HepG2 (cell line): ENCODE measurements around the gene TULP3. TPM values are rescaled to one million over a fixed set of nuclear protein-coding genes. Genes with fewer than 3 reads are reported as not detected.

Experiments
- ATAC-seq: fragments of 200-7000 bp; cut with Tn5 transposase; 3 replicates; pipeline ENCODE4 v1.9.1; 2020; ENCODE audit warnings: mild to moderate bottlenecking, moderate library complexity
- BruUV-seq: library from RNA; stranded (reverse); fragments of 400-500 nt; replicated peaks from 2 replicates; lab custom pipeline; 2021; lab: Mats Ljungman, UMichigan
- CTCF ChIA-PET: fragments of 300-600 bp; formaldehyde crosslinking; extraction: SDS; loops from one replicate; lab custom pipeline; 2021; ENCODE audit warnings: low total read pairs, inconsistent platforms, low intra/inter-chr PET ratio; lab: Yijun Ruan, JAX
- POLR2A ChIA-PET: fragments of 350-600 bp; sonication (Branson Sonifier 250); formaldehyde crosslinking; loops from one replicate; lab custom pipeline; 2020; ENCODE audit warnings: antibody characterized with exemption, inconsistent platforms; lab: Yijun Ruan, JAX
- DNase-seq: peaks from one replicate; pipeline ENCODE4 v3.0.0-alpha.2; 2015; ENCODE audit warnings: low spot score
- FAIRE-seq: peaks from 3 replicates; lab custom pipeline; 2011; peaks lifted over from hg19 to GRCh38; lab: Jason Lieb, UNC
- H2AFZ ChIP-seq: one replicate; pipeline ENCODE4 v1.6.1; 2011; ENCODE audit warnings: low read length, inconsistent platforms
- H3K27ac ChIP-seq: fragments of 300-600 bp; 3 replicates; pipeline ENCODE4 v1.8.0; 2011; ENCODE audit warnings: mixed run types, mild to moderate bottlenecking, mixed read lengths, low read length, inconsistent platforms; ENCODE audit not compliant: insufficient read depth; ENCODE audit errors: extremely low read length
- H3K27me3 ChIP-seq, 2 experiments: fragments of 200-600 bp in 1 of 2; 2 replicates in 1 of 2; 3 replicates in 1 of 2; pipeline versions ENCODE4 v1.6.0 to v1.8.0; 2011; ENCODE audit warnings: low read length in 2 of 2, mild to moderate bottlenecking in 2 of 2, moderate library complexity in 2 of 2, inconsistent platforms in 1 of 2; ENCODE audit not compliant: insufficient read depth in 2 of 2, control insufficient read depth in 1 of 2
- H3K36me3 ChIP-seq, 2 experiments: fragments of 200-600 bp in 1 of 2; replicated peaks in 1 of 2; 2 replicates in 1 of 2; 3 replicates in 1 of 2; pipeline versions ENCODE4 v1.5.1 to v1.8.0; 2011; ENCODE audit warnings: low read length in 2 of 2, inconsistent platforms in 1 of 2; ENCODE audit not compliant: insufficient read depth in 2 of 2, control insufficient read depth in 1 of 2
- H3K4me1 ChIP-seq: 2 replicates; pipeline ENCODE4 v1.5.1; 2012; ENCODE audit warnings: low read length, inconsistent platforms; ENCODE audit not compliant: insufficient read depth
- H3K4me2 ChIP-seq: 2 replicates; pipeline ENCODE4 v1.6.0; 2011; ENCODE audit warnings: low read depth, low read length, inconsistent platforms
- H3K4me3 ChIP-seq, 3 experiments: fragments of 200-600 bp in 1 of 3; sonication (generic), shearing (Covaris generic) in 1 of 3; replicated peaks in 1 of 3; 2 replicates each; pipeline ENCODE4 v1.5.1; 2011 to 2016; ENCODE audit warnings: low read length in 3 of 3, inconsistent platforms in 2 of 3, low read depth in 2 of 3, mild to moderate bottlenecking in 2 of 3, control low read depth in 1 of 3, mixed read lengths in 1 of 3; ENCODE audit not compliant: insufficient read depth in 1 of 3
- H3K79me2 ChIP-seq: one replicate; pipeline ENCODE4 v1.6.1; 2011; ENCODE audit warnings: low read length, inconsistent platforms; ENCODE audit not compliant: insufficient read depth
- H3K9ac ChIP-seq: 2 replicates; pipeline ENCODE4 v1.6.0; 2011; ENCODE audit warnings: mild to moderate bottlenecking, low read depth, low read length, inconsistent platforms; ENCODE audit not compliant: insufficient read depth
- H3K9me3 ChIP-seq: 2 replicates; pipeline ENCODE4 v1.5.1; 2012; ENCODE audit warnings: mild to moderate bottlenecking, low read length
- H4K20me1 ChIP-seq: 2 replicates; pipeline ENCODE4 v1.6.0; 2011; ENCODE audit warnings: inconsistent platforms, mild to moderate bottlenecking, low read length, moderate library complexity; ENCODE audit not compliant: insufficient read depth
- GPN1 ChIP-seq: sonication (generic); formaldehyde crosslinking; IDR thresholded peaks from 2 replicates; pipeline ENCODE4 v1.5.1; 2020; ENCODE audit warnings: missing genetic modification reagents, borderline replicate concordance
- GTF2F1 ChIP-seq: fragments of 150-350 bp; IDR thresholded peaks from 2 replicates; pipeline ENCODE4 v1.6.1; 2014; ENCODE audit warnings: low read length
- ISX ChIP-seq: sonication (generic); formaldehyde crosslinking; conservative IDR thresholded peaks from 2 replicates; pipeline ENCODE4 v1.5.0; 2020; ENCODE audit warnings: missing genetic modification reagents
- KAT8 ChIP-seq: IDR thresholded peaks from 2 replicates; pipeline ENCODE4 v1.6.1; 2016; ENCODE audit warnings: missing genetic modification reagents, missing compliant biosample characterization
- NFYC ChIP-seq: IDR thresholded peaks from 2 replicates; pipeline ENCODE4 v1.6.1; 2016; ENCODE audit warnings: missing genetic modification reagents, missing compliant biosample characterization
- RAD21 ChIP-seq: fragments of 450-650 bp; formaldehyde crosslinking; IDR thresholded peaks from 2 replicates; pipeline ENCODE4 v1.5.0; 2020; ENCODE audit warnings: mild to moderate bottlenecking
- RARG ChIP-seq: sonication (generic); formaldehyde crosslinking; IDR thresholded peaks from 2 replicates; pipeline ENCODE4 v1.4.0; 2020; ENCODE audit warnings: low read depth, mild to moderate bottlenecking, missing genetic modification reagents
- RNF219 ChIP-seq: sonication (generic); formaldehyde crosslinking; IDR thresholded peaks from 2 replicates; pipeline ENCODE4 v1.5.0; 2020; ENCODE audit warnings: mild to moderate bottlenecking, missing genetic modification reagents
- SMC3 ChIP-seq: IDR thresholded peaks from 2 replicates; pipeline ENCODE4 v1.6.1; 2011; ENCODE audit warnings: low read length, improper control_type of control experiment
- SOX6 ChIP-seq, 2 experiments: fragments of 450-650 bp in 1 of 2; sonication (generic) in 1 of 2; formaldehyde crosslinking in 1 of 2; IDR thresholded peaks; 2 replicates each; pipeline versions ENCODE4 v1.4.0 to v1.6.1; 2017 to 2020; ENCODE audit warnings: antibody characterized with exemption in 1 of 2, mild to moderate bottlenecking in 1 of 2, missing genetic modification reagents in 1 of 2
- ZBTB4 ChIP-seq: sonication (generic); formaldehyde crosslinking; IDR thresholded peaks from 2 replicates; pipeline ENCODE4 v1.4.0; 2020; ENCODE audit warnings: missing genetic modification reagents, mild to moderate bottlenecking, borderline replicate concordance
- ZNF251 ChIP-seq: sonication (generic); formaldehyde crosslinking; IDR thresholded peaks from 2 replicates; pipeline ENCODE4 v1.9.0; 2021; ENCODE audit warnings: mild to moderate bottlenecking, missing genetic modification reagents
- ZNF3 ChIP-seq: IDR thresholded peaks from 2 replicates; pipeline ENCODE4 v1.7.0; 2017; ENCODE audit warnings: inconsistent platforms
- ZNF33A ChIP-seq: sonication (generic); formaldehyde crosslinking; IDR thresholded peaks from 2 replicates; pipeline ENCODE4 v1.5.1; 2020; ENCODE audit warnings: missing genetic modification reagents, mild to moderate bottlenecking, moderate library complexity, borderline replicate concordance
- ZNF746 ChIP-seq: sonication (generic); formaldehyde crosslinking; IDR thresholded peaks from 2 replicates; pipeline ENCODE4 v1.8.0; 2022; ENCODE audit warnings: mild to moderate bottlenecking, missing genetic modification reagents
- ZNF792 ChIP-seq: IDR thresholded peaks from 2 replicates; pipeline ENCODE4 v1.6.1; 2016
- WGBS: methylation state at CpG from one replicate; pipeline ENCODE4 v1.1.6; 2017; ENCODE audit warnings: low lambda C conversion rate; 5-methylcytosine and 5-hydroxymethylcytosine counted together
- in situ Hi-C: cut with HindIII; loops from 2 replicates; pipeline ENCODE4 v1.10.0; 2017; ENCODE audit warnings: low pct_unique_long_range_greater_than_20kb; ENCODE audit not compliant: extremely low pct_ligation_motif_present
- intact Hi-C: fragments of 100-400 bp; cut with micrococcal nuclease; formaldehyde crosslinking; loops from one replicate; pipeline ENCODE4 v1.10.0; 2022; ENCODE audit not compliant: unreplicated experiment
- polyA plus RNA-seq, 8 experiments: library from polyadenylated mRNA; depleted of rRNA in 3 of 8; stranded (reverse) in 7 of 8; unstranded in 1 of 8; fragments of >200 nt; fragmentation: Illumina TruSeq in 4 of 8; extraction: Trizol in 4 of 8; gene quantifications; 2 replicates each; pipeline versions ENCODE4 v1.2.1 to v1.2.3, GENCODE V29; 2011 to 2016; ENCODE audit warnings: low read depth in 4 of 8, missing spikeins in 1 of 8, mixed read lengths in 1 of 8; ENCODE audit not compliant: insufficient read depth in 1 of 8
- total RNA-seq, 5 experiments: library from RNA; depleted of rRNA; stranded (reverse); fragments of >200 nt; fragmentation: Illumina TruSeq; extraction: Trizol; gene quantifications; 2 replicates each; pipeline ENCODE4 v1.2.3, GENCODE V29; 2016; ENCODE audit warnings: low read depth in 1 of 5
- TF ChIP-seq, protein P1 (sequence below): sonication (generic); formaldehyde crosslinking; IDR thresholded peaks from 2 replicates; pipeline ENCODE4 v1.8.0; 2022; ENCODE audit warnings: mild to moderate bottlenecking, missing genetic modification reagents; ENCODE audit not compliant: insufficient replicate concordance

Gene TULP3
- total and polyA plus RNA-seq, 2 of the 13 experiments (the other 11 are each of a cell fraction or from before 2014, with no cell fraction given) = 11.2 to 13.2 TPM

DNA sequence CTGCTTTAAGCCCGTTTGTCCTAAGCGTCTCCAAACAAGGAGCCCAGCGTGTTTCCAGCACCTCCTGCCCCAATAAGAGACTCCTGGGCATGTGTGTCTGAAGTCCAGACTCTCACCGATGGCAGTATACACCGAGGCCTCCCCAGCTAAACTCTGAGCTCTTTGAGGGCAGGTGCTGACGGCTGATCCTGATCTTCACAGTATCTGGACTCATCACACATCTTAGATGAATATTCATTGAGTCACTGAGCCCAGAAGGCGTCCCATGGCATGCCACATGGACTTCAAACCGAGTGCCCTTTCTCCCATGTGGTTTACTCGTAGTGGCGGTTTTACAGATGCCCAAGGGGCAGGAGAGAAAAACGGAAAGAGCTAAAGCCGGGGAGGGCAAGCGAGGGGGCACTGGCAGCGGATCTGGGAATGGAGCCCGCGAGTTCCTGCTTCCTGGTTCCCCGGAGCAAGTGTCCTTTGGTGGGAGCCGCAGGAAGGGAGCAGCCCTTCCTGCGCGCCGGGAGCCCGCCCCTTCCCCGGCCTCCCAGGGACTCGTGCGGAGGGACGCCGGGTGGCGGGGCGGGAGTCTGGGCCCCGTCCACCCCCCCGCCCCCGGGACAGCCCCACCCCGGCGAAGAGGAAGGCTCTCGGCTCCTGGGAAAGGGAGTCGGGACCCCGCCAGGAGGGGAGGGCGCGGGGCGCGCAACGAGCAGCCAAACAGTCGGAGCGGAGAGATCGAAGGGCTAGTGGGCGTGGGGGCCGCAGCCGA, 67.9 kb downstream of the TULP3 start:
- ATAC-seq (peak; percentile 52), DNase-seq (peak; percentile 69), FAIRE-seq (peak; percentile 69)
- in situ Hi-C loops = loop anchor here (5.0 kb wide), 1 partner anchor 71 kb away; no protein-coding TSS in a partner anchor
- peak overlapping the region; percentile 69 for H3K9ac ChIP-seq
- H3K27ac ChIP-seq = peak overlapping the region; percentile 91
- H3K27me3 ChIP-seq = no peaks in the 10 kb centered on the region
- H2AFZ ChIP-seq = peak overlapping the region; percentile 35
- intact Hi-C loops = no loop called here
- H3K79me2 ChIP-seq = peaks cover 25% of the 10 kb centered on the region
- WGBS = 1% methylated on average over 19 of the region's 48 CpGs
- peaks cover 43% of the 10 kb centered on the region for H3K4me1 ChIP-seq
- H4K20me1 ChIP-seq = peaks cover 10% of the 10 kb centered on the region; the same call in 1 of the 2 replicates
- no peaks in the 10 kb centered on the region for H3K36me3 ChIP-seq
- H3K4me3 ChIP-seq = peak overlapping the region; percentile 58 to 79 (median 67)
- ChIA-PET POLR2A (interaction anchor here (0.9 to 1.9 kb wide), 6 partner anchors 9 to 68 kb away, joined by 3 to 14 read pairs (median 4); no protein-coding TSS in a partner anchor), CTCF (no interaction called here)
- TSS peak; percentile 78 for BruUV-seq
- H3K4me2 ChIP-seq = peak overlapping the region; percentile 88
- H3K9me3 ChIP-seq = no peaks in the 10 kb centered on the region
- TF ChIP-seq, protein P1, sequence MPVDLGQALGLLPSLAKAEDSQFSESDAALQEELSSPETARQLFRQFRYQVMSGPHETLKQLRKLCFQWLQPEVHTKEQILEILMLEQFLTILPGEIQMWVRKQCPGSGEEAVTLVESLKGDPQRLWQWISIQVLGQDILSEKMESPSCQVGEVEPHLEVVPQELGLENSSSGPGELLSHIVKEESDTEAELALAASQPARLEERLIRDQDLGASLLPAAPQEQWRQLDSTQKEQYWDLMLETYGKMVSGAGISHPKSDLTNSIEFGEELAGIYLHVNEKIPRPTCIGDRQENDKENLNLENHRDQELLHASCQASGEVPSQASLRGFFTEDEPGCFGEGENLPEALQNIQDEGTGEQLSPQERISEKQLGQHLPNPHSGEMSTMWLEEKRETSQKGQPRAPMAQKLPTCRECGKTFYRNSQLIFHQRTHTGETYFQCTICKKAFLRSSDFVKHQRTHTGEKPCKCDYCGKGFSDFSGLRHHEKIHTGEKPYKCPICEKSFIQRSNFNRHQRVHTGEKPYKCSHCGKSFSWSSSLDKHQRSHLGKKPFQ (CRISPR knock-in tag) = peak; percentile 62
- no peak for TF ChIP-seq SMC3
- no peak for TF ChIP-seq ZBTB4
- TF ChIP-seq ZNF746 = no peak
- no peak for TF ChIP-seq SOX6 (IDR thresholded peaks at IDR 0.05)
- TF ChIP-seq SOX6 (CRISPR knock-in tag; IDR thresholded peaks at IDR 0.05) = no peak; the same call in 1 of the 2 replicates
- TF ChIP-seq ZNF792 (CRISPR knock-in tag) = no peak; the same call in 1 of the 2 replicates
- no peak for TF ChIP-seq NFYC (CRISPR knock-in tag)
- TF ChIP-seq KAT8 (CRISPR knock-in tag) = 0 out of 2 replicates have a peak, but pooled peaks have one; percentile 35
- no peak for TF ChIP-seq ZNF33A (CRISPR knock-in tag)
- TF ChIP-seq GTF2F1 = no peak
- TF ChIP-seq ISX (CRISPR knock-in tag) = no peak
- no peak for TF ChIP-seq RARG (CRISPR knock-in tag)
- TF ChIP-seq GPN1 (CRISPR knock-in tag) = no peak
- no peak for TF ChIP-seq ZNF3 (CRISPR knock-in tag)
- TF ChIP-seq ZNF251 = no peak
- no peak for TF ChIP-seq RNF219 (CRISPR knock-in tag)
- no peak for TF ChIP-seq RAD21 (CRISPR knock-in tag)
